Measurements from ENCODE around the gene HTRA3. TPM values are rescaled to one million over a fixed set of nuclear protein-coding genes. Genes with fewer than 3 reads are reported as not detected.

The HTRA3 gene
- polyA plus RNA-seq, 1 experiment, result 16.3 TPM

DNA sequence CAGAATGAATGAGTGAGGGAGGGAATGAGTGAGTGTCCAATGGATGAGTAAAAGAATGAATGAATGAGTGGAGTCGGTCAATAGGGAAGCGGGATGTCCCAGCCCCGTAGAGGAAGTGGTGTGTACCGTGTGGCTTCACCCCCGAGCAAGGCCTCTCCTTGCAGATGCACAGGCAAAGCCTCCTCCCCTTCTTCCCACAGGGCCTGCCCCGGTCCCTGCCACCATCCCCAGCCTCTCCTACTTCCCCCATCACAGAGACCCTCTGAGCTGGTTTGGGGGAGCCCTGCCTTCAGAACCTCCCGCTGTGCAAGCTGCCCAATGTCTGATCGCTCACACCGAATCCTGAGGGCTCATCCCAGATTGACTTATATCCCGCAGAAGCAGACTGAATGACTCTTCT, 13.6 kb downstream of the HTRA3 start:
- TF ChIP-seq, protein P1, sequence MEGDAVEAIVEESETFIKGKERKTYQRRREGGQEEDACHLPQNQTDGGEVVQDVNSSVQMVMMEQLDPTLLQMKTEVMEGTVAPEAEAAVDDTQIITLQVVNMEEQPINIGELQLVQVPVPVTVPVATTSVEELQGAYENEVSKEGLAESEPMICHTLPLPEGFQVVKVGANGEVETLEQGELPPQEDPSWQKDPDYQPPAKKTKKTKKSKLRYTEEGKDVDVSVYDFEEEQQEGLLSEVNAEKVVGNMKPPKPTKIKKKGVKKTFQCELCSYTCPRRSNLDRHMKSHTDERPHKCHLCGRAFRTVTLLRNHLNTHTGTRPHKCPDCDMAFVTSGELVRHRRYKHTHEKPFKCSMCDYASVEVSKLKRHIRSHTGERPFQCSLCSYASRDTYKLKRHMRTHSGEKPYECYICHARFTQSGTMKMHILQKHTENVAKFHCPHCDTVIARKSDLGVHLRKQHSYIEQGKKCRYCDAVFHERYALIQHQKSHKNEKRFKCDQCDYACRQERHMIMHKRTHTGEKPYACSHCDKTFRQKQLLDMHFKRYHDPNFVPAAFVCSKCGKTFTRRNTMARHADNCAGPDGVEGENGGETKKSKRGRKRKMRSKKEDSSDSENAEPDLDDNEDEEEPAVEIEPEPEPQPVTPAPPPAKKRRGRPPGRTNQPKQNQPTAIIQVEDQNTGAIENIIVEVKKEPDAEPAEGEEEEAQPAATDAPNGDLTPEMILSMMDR (IDR thresholded peaks at IDR 0.05; ENCODE audit: low read depth, low read length), result no peak
- ChIA-PET POLR2A (no interaction called here), CTCF (no interaction called here)
- Histone ChIP-seq H3K27me3 (ENCODE audit: control insufficient read depth, insufficient read depth, low read length) (no peaks in the 10 kb centered on the region), H3K27ac (ENCODE audit: low read depth, low read length) (no peak overlapping the region), H3K9me3 (ENCODE audit: control insufficient read depth, insufficient read depth, low read length) (no peaks in the 10 kb centered on the region; the same call in 1 of the 2 replicates), H3K4me3 (ENCODE audit: low read depth, low read length) (no peak overlapping the region)
- DNase-seq (ENCODE audit: low read depth, low spot score), result no peak

DNA sequence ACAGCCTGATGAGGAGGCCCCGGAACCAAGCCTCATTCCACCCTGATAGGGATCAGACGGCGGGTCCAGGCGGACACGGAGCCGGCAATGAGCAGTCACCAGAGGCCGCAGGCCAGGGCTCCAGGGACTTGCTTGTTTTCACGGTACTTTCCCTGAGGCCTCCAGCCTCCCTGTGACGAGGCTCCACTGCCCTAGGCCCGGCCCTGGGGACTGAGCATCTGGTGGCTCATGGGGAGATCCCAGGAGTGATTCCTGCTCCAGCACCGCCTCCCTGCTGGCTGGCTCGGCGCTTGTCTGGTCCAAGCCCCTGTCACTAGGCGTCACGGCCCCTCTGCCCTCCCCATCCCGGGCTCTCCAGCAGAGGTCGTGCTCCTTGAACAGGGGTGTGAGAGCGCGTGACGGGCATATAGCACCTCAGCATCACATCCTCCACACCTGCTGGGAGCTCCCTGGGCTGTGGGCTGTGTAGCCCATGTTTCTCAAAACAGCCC, 14.1 kb downstream of the HTRA3 start:
- Histone ChIP-seq H3K4me3 (ENCODE audit: low read depth, low read length) (no peak overlapping the region), H3K27me3 (ENCODE audit: control insufficient read depth, insufficient read depth, low read length) (no peaks in the 10 kb centered on the region), H3K9me3 (ENCODE audit: control insufficient read depth, insufficient read depth, low read length) (no peaks in the 10 kb centered on the region; the same call in 1 of the 2 replicates), H3K27ac (ENCODE audit: low read depth, low read length) (no peak overlapping the region)
- ChIA-PET CTCF (no interaction called here), POLR2A (no interaction called here)
- DNase-seq (ENCODE audit: low read depth, low spot score), result no peak
- TF ChIP-seq, protein P1 (IDR thresholded peaks at IDR 0.05; ENCODE audit: low read depth, low read length), result no peak

DNA sequence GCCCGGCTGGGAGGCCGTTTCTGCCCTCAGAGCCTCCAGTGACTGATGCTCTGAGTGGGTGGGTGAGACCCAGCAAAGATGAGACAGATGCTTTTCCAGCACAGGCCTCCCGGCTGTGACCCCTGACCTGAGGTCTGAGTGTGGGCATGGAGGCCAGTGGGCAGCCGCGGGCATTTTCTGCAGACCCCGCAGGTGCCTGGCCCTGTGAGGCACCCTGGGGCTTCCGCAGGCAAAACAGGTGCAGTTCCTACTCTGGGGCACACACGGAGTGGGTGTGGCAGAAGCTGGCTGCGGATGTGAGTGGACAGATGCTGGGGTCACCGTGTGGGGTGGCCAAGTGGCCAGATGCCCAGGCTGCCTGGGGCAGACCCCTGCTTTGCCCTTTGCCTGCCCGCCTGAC, 14.8 kb downstream of the HTRA3 start:
- Histone ChIP-seq H3K27me3 (ENCODE audit: control insufficient read depth, insufficient read depth, low read length) (no peaks in the 10 kb centered on the region), H3K9me3 (ENCODE audit: control insufficient read depth, insufficient read depth, low read length) (no peaks in the 10 kb centered on the region; the same call in 1 of the 2 replicates), H3K4me3 (ENCODE audit: low read depth, low read length) (no peak overlapping the region), H3K27ac (ENCODE audit: low read depth, low read length) (no peak overlapping the region)
- TF ChIP-seq, protein P1 (IDR thresholded peaks at IDR 0.05; ENCODE audit: low read depth, low read length), result no peak
- ChIA-PET CTCF (no interaction called here), POLR2A (no interaction called here)
- DNase-seq (ENCODE audit: low read depth, low spot score), result no peak

DNA sequence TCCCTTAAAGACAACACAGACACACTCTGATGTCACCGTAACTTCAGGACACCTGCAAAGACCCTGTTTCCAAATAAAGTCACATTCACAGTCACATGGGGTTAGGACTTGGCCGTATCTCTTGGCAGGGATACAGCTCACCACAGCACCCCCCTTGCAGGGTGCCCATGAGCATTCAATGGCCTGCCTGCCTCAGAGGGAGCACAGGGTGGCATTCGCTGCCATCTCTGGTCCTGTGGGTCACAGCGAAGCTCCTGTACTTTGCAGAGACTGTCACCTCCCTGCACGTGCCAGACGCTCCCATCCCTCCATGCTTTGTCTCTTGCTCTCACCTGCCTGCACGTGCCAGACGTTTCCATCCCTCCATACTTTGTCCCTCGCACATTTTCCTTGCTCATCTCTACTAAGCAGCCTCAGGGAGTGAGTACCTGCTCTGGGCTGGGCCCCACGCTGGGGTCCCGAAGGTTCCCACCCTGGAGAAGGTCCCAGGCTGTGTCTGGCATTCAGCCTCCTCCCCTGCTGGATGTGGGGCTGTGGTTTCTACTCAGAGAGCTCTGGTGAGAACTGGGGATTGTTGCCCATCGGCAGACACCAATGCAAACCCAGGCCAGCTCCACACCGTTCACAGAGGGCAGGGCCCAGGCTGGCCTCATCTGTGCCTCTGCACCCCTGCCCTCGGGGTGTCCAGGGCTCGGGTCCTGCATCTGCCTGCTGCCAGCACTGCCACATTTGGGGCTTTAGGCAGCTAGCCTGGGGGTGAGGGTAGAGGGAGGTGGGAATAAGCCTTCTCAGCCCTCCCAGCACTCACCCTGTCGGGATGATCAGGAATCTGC, 15.8 kb downstream of the HTRA3 start:
- no peaks in the 10 kb centered on the region for H3K27me3 ChIP-seq (ENCODE audit: control insufficient read depth, insufficient read depth, low read length)
- H3K4me3 ChIP-seq (ENCODE audit: low read depth, low read length), result no peak overlapping the region
- no peaks in the 10 kb centered on the region; the same call in 1 of the 2 replicates for H3K9me3 ChIP-seq (ENCODE audit: control insufficient read depth, insufficient read depth, low read length)
- no peak overlapping the region for H3K27ac ChIP-seq (ENCODE audit: low read depth, low read length)
- TF ChIP-seq, protein P1 (IDR thresholded peaks at IDR 0.05; ENCODE audit: low read depth, low read length), result no peak
- no peak for DNase-seq (ENCODE audit: low read depth, low spot score)
- CTCF ChIA-PET, result no interaction called here
- POLR2A ChIA-PET, result no interaction called here

DNA sequence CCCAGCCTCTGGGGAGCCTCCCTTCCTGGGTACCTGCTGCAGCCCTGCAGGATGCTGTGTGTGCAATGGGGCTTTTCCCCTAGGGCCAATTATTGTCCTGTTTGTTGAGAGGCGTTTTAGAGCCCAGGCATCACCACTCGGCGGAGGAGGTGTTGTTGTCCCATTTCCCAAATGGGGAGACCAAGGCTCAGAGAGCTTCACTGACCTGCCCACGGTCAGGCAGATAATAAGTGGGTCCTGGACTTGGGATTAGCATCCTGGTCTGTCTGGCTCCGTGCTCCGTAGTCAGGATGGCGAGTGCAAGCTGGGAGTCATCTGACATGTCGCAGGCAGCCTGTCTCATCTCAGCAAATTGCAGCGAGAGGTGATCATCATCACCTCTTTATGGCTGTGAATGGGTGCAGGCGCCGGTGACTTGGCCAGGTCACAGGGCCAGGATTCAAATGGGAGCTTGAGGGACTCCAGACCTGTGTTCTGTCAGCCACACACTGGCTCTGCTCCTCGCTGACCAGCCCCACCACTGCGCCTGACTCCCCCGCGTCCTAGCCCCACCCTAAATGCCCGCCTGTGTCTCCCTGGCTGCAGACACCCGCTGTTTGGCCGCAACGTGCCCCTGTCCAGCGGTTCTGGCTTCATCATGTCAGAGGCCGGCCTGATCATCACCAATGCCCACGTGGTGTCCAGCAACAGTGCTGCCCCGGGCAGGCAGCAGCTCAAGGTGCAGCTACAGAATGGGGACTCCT, 16.6 kb downstream of the HTRA3 start:
- Histone ChIP-seq H3K4me3 (ENCODE audit: low read depth, low read length) (no peak overlapping the region), H3K27me3 (ENCODE audit: control insufficient read depth, insufficient read depth, low read length) (no peaks in the 10 kb centered on the region), H3K9me3 (ENCODE audit: control insufficient read depth, insufficient read depth, low read length) (no peaks in the 10 kb centered on the region; the same call in 1 of the 2 replicates), H3K27ac (ENCODE audit: low read depth, low read length) (no peak overlapping the region)
- CTCF ChIA-PET, result no interaction called here
- POLR2A ChIA-PET, result no interaction called here
- DNase-seq (ENCODE audit: low read depth, low spot score), result no peak
- TF ChIP-seq, protein P1 (IDR thresholded peaks at IDR 0.05; ENCODE audit: low read depth, low read length), result no peak
